ENCODE results near the gene ADGRA3. TPM values are rescaled to one million over a fixed set of nuclear protein-coding genes. Genes with fewer than 3 reads are reported as not detected.

The ADGRA3 gene
- total and polyA plus RNA-seq, 2 of the 13 experiments (the other 11 are each of a cell fraction or from before 2014, with no cell fraction given) = 32.2 to 40.8 TPM

DNA sequence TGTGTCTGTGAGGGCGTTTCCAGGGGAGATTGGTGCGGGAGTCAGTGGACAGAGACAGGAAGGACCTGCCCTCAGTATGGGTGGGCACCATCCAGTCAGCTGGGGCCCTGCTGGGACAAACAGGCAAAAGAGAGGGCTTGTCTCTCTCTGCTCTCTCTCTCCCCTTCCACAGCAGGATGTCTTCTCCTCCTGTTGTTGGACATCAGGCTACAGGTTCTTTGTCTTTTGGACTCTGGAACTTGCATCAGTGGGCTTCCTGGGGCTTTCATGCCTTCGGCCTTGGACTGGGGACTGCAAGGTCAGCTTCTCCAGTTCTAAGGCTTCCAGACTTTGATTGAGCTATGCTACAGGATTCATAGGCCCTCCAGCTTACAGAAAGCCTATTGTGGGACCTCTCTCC lies 59.6 kb downstream of the ADGRA3 start (continued):
- TF ChIP-seq, protein P1, sequence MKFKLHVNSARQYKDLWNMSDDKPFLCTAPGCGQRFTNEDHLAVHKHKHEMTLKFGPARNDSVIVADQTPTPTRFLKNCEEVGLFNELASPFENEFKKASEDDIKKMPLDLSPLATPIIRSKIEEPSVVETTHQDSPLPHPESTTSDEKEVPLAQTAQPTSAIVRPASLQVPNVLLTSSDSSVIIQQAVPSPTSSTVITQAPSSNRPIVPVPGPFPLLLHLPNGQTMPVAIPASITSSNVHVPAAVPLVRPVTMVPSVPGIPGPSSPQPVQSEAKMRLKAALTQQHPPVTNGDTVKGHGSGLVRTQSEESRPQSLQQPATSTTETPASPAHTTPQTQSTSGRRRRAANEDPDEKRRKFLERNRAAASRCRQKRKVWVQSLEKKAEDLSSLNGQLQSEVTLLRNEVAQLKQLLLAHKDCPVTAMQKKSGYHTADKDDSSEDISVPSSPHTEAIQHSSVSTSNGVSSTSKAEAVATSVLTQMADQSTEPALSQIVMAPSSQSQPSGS (CRISPR knock-in tag; IDR thresholded peaks at IDR 0.05) = 0 out of 2 replicates have a peak, but pooled peaks have one; percentile 46
- TF ChIP-seq SOX6 (IDR thresholded peaks at IDR 0.05) = no peak
- peak; percentile 94 for TF ChIP-seq SOX6 (CRISPR knock-in tag; IDR thresholded peaks at IDR 0.05)
- TF ChIP-seq ZMYM2 (CRISPR knock-in tag; IDR thresholded peaks at IDR 0.05) = peak; percentile 89
- TF ChIP-seq, protein P2, sequence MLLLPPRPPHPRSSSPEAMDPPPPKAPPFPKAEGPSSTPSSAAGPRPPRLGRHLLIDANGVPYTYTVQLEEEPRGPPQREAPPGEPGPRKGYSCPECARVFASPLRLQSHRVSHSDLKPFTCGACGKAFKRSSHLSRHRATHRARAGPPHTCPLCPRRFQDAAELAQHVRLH (CRISPR knock-in tag; IDR thresholded peaks at IDR 0.05; ENCODE audit: borderline replicate concordance, low read depth) = peak; percentile 66; the same call in 1 of the 2 replicates
- TF ChIP-seq YY1 (IDR thresholded peaks at IDR 0.05; ENCODE audit: insufficient read depth, insufficient replicate concordance, low read depth, low read length) = no peak
- TF ChIP-seq ZNF614 (CRISPR knock-in tag; IDR thresholded peaks at IDR 0.05; ENCODE audit: borderline replicate concordance) = peak; percentile 67
- TF ChIP-seq ZNF841 (CRISPR knock-in tag; IDR thresholded peaks at IDR 0.05; ENCODE audit: borderline replicate concordance) = no peak
- peak; percentile 37; the same call in 1 of the 2 replicates for TF ChIP-seq FOXJ3 (CRISPR knock-in tag; IDR thresholded peaks at IDR 0.05; ENCODE audit: borderline replicate concordance)
- no peak for TF ChIP-seq ZNF563 (CRISPR knock-in tag; IDR thresholded peaks at IDR 0.05)
- TF ChIP-seq, protein P3, sequence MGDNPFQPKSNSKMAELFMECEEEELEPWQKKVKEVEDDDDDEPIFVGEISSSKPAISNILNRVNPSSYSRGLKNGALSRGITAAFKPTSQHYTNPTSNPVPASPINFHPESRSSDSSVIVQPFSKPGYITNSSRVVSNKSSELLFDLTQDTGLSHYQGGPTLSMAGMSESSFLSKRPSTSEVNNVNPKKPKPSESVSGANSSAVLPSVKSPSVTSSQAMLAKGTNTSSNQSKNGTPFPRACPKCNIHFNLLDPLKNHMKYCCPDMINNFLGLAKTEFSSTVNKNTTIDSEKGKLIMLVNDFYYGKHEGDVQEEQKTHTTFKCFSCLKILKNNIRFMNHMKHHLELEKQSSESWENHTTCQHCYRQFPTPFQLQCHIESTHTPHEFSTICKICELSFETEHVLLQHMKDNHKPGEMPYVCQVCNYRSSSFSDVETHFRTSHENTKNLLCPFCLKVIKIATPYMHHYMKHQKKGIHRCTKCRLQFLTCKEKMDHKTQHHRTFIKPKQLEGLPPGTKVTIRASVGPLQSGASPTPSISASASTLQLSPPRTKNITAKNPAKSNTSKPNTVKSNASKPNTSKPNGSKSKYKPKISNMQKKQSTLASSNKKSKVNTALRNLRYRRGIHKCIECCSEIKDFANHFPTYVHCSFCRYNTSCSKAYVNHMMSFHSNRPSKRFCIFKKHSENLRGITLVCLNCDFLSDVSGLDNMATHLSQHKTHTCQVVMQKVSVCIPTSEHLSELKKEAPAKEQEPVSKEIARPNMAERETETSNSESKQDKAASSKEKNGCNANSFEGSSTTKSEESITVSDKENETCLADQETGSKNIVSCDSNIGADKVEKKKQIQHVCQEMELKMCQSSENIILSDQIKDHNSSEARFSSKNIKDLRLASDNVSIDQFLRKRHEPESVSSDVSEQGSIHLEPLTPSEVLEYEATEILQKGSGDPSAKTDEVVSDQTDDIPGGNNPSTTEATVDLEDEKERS (CRISPR knock-in tag; IDR thresholded peaks at IDR 0.05) = no peak
- TF ChIP-seq, protein P4, sequence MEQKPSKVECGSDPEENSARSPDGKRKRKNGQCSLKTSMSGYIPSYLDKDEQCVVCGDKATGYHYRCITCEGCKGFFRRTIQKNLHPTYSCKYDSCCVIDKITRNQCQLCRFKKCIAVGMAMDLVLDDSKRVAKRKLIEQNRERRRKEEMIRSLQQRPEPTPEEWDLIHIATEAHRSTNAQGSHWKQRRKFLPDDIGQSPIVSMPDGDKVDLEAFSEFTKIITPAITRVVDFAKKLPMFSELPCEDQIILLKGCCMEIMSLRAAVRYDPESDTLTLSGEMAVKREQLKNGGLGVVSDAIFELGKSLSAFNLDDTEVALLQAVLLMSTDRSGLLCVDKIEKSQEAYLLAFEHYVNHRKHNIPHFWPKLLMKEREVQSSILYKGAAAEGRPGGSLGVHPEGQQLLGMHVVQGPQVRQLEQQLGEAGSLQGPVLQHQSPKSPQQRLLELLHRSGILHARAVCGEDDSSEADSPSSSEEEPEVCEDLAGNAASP (CRISPR knock-in tag; IDR thresholded peaks at IDR 0.05; ENCODE audit: borderline replicate concordance) = peak; percentile 81
- TF ChIP-seq KAT8 (CRISPR knock-in tag; IDR thresholded peaks at IDR 0.05) = peak; percentile 68; the same call in 1 of the 2 replicates
- TF ChIP-seq, protein P5, sequence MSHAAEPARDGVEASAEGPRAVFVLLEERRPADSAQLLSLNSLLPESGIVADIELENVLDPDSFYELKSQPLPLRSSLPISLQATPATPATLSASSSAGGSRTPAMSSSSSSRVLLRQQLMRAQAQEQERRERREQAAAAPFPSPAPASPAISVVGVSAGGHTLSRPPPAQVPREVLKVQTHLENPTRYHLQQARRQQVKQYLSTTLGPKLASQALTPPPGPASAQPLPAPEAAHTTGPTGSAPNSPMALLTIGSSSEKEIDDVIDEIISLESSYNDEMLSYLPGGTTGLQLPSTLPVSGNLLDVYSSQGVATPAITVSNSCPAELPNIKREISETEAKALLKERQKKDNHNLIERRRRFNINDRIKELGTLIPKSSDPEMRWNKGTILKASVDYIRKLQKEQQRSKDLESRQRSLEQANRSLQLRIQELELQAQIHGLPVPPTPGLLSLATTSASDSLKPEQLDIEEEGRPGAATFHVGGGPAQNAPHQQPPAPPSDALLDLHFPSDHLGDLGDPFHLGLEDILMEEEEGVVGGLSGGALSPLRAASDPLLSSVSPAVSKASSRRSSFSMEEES (CRISPR knock-in tag; IDR thresholded peaks at IDR 0.05) = peak; percentile 59; the same call in 1 of the 2 replicates
- TF ChIP-seq CBX5 (CRISPR knock-in tag; IDR thresholded peaks at IDR 0.05; ENCODE audit: borderline replicate concordance) = no peak
- TF ChIP-seq TEAD3 (CRISPR knock-in tag; optimal IDR thresholded peaks at IDR 0.05; ENCODE audit: borderline replicate concordance) = peak; percentile 79
- TF ChIP-seq GABPA (IDR thresholded peaks at IDR 0.05; ENCODE audit: low read depth, low read length) = no peak
- peak; percentile 12; the same call in 1 of the 2 replicates for TF ChIP-seq GABPA (CRISPR knock-in tag; IDR thresholded peaks at IDR 0.05; ENCODE audit: low read depth)
- TF ChIP-seq TOE1 (CRISPR knock-in tag; IDR thresholded peaks at IDR 0.05) = no peak
- peak; percentile 82 for TF ChIP-seq ERF (CRISPR knock-in tag; IDR thresholded peaks at IDR 0.05)
